HG02763 (cell line): Measurements from ENCODE around the gene MEI1.
A peak's percentile ranks its signal among the peaks of the same experiment; 100 is the strongest.
"Not testable (repeated sequence)": the region's sequence is repeated elsewhere in the genome, so short reads cannot be mapped to it uniquely, and the experiment has no call there.

ENCODE experiments used
- ATAC-seq: cut with Tn5 transposase; IDR thresholded peaks from one replicate; pipeline ENCODE4 v1.9.1; 2021; ENCODE audit warnings: mild to moderate bottlenecking, moderate library complexity; ENCODE audit not compliant: unreplicated experiment

Gene MEI1

DNA sequence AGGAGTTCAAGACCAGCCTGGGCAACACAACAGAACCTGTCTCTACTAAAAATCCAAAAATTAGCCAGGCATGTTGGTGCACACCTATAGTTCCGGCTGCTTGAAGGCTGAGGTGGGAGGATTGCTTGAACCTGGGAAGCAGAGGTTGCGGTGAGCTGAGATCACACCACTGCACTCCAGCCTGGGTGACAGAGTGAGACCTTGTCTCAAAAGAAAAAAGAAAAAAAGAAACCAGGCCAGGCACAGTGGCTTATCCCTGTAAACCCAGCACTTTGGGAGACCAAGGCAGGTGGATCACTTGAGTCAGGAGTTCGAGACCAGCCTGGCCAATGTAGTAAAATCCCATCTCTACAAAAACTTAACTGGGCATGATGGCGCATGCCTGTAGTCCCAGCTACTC lies 33.9 kb downstream of the MEI1 start:
- ATAC-seq, result not testable (repeated sequence)

DNA sequence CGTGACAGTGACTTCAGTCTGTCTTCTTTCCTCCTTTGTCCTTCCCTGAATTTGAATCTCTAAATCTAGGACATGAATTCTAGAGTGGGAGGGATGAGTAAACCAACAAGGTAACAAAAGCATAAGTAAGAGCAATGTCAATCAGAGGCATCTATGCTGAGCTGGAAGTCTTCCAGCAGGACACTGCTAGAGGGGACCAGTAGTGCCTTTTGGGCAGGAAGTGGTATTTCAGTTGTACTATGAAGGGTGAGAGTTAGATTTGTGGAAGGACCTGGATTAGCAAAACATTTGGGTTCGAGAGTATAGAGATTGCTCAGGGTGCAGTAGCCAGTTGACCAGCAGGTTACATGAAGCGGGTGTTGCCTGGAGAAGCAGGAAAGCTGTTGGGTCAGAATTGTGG lies 40.3 kb downstream of the MEI1 start:
- ATAC-seq, result no peak

DNA sequence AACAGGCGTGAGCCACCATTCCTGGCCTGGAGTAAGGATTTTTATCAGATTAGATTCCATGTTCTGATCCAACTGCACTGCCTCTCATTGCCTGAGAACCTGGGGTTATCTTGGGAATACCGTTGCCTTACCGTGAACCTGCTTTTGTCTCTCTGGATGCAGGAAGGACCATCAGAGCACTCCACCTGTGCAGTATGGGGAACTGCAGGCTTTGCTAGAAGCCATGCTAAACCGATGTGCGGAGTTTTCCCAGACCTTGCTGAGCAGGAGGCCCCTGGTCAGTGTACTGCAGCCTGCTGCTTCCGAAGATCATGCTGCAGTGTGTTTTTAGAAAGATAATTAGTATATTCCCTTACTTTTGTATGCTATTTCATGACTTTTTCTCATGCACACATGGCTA lies 43.6 kb downstream of the MEI1 start:
- no peak for ATAC-seq

DNA sequence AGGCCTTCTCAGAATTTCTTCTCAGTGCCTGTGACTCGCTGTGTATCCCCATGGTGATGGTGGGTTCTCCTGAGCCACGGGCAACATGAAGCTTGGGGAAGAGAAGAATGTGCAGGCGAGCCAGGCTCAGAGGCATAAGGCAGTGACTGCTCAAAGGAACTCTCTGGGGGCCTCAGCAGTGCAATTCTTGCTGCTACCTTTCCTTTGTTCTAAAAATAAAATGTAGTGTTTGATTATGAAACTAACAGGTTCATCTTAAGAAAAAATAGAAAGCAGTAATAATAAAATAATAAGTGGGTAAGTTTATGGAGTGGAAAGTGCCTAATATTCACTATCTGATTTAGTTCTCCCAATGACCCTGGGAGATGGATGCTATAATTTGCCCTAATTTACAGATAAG lies 46.7 kb downstream of the MEI1 start:
- ATAC-seq, result no peak

DNA sequence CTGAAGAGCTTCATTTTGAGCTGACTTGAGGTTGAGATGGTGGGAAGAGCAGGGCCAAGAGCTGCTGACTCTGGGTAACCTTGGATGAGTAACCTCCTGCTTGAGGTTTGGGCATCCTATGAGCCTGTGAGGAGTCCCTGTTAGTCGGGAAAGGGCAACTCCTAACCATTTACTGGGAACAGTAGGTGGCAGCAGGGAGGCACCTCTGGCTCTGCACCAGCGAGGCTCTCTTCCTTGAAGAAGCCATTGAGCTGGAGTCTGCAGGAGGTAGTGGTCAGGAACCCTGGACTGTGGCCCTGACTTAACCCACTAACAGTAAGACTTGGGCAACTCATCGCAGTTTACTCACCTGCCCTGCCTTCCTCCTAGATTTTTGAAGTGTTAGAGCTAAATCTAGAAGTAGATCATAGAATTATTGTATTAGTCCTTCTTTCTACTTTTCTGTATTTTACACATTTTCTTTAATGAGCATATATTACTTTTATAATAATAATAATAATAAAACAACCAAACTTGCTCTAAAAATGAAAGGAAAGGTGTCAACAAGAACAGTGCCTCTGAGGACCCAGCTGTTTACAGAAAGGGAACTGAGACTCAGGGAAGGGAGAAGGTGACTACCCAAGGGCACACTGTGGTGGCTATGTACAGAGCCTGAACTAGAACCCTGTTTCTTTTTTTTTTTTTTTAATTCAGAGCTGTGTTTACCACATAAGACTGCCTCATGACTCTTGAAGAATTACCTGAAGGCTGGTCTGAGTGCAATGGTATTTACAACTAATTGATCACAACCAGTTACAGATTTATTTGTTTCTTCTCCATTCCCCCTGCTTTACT lies 47.5 kb downstream of the MEI1 start:
- peak; percentile 60 for ATAC-seq

DNA sequence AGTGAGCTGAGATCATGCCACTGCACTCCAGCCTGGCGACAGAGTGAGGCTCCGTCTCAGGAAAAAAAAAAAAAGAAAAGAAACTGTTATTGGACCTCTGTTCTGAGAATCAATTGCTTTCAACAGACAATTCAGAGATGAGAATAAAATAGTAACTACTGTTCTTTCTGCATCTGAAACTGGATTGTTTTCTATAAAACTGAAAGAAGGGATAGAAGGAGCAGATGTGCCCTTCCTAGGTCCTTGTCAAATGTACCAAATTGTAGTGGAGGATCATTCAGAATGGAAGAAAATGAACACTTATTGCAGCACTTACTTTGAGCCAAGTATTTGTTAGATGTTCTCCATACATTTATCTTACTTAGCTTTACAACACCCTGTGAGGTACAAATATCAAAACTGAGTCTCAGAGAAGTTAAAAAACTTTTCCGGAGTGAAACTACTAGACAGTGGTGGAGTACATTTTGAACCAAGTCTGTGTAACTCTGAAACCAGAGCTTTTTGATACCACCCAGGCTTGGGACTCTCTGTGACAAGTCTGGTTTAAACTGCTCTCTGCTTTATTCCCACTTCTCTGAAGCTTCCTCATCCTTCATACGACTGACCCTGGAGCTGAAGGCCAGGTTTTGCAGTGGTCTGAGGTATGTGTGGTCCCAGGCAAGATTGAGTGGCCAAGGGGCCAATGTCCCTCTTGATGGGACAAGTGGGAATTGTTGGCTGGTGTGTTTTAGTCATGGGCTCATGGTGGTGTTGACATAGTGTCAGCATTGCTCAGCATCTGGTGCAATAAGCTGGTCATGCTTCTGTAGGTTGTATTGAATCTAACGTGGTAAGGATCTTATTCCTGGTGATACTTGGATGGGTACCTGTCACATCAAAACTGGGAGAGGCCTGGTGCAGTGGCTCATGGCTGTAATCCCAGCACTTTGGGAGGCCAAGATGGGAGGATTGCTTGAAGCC lies 53.0 kb downstream of the MEI1 start:
- no peak for ATAC-seq

DNA sequence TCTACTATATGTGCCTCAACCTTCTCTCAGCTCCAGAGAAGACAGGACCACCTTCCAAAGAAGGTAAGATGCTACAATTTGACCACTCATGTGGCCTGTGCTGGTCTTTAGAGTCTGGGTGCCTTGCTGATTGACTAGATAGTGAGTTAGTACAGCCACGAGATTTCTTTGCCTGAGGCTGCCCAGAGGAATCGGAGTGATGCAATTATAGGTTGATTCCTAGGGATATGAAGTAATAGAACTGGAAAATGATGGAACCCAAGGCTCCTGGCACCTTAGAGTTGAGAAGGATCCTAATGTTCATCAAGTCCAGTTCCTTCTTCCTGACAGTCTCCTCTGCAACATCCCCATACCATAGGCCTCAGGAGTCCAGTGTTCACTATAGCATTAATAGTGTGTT lies 54.7 kb downstream of the MEI1 start:
- ATAC-seq, result no peak

DNA sequence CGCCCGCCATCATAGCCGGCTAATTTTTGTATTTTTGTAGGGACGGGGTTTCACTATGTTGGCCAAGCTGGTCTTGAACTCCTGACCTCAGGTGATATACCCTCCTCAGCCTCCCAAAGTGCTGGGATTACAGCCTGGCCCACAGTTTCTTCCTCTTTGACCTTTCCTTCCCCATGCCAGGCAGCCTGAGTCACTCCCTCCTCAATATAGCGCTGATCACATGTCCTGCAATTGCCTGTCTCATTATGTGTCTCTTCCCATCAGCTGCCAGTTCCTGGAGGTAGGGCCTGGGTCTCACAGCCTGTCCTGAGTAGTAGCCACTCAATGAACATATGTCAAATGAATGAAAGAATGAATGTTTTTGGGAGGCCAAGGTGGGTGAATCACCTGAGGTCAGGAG lies 58.2 kb downstream of the MEI1 start:
- ATAC-seq, result no peak

DNA sequence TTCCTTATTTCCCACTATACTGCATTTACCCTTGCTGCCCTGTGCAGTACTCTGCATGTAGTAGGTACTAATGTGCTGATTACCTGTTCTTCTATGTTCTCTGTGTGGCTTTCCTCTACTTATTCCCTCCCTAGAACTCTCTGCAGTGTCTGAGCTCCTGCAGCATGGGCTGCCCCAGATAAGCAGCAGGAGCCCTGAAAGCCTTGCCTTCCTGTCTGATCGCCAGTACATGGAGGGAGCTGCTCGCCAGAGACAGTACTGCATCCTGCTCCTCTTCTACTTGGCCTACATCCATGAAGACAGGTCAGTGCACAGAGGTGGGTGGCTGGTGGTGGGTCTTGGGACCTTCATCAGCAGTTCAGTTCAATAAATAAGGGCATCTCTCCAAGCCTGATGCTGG lies 58.9 kb downstream of the MEI1 start:
- no peak for ATAC-seq

DNA sequence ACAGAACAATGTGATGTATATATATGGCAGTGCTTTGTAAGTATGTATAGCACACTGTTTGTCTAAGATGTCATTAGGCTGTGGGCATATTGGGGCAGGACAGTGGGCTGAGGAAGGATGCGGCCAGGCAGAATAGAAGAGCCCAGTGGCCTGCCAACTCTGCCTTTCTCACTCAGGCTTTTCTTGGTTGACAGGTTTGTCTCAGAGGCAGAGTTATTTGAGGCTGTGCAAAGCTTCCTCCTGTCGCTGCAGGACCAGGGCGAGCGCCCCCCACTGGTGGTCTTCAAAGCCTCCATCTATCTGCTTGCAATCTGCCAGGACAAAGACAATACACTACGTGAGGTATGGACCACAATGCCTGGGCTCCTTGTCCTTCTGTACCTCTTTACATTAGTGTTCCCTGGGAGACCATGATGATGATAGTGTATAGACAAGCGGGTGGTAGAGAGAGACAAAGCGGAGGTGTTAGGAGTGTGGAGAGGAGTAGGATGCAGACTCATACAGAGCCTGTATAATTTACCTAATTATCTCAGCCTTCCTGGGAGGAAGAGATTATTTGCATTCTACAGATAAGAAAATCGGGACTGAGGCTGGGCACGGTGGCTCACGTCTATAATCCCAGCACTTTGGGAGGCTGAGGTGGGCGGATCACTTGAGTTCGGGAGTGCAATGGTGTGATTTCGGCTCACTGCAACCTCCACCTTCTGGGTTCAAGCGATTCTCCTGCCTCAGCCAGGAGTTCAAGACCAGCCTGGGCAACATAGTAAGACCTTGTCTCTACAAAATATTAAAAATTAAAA lies 63.9 kb downstream of the MEI1 start:
- no peak for ATAC-seq

DNA sequence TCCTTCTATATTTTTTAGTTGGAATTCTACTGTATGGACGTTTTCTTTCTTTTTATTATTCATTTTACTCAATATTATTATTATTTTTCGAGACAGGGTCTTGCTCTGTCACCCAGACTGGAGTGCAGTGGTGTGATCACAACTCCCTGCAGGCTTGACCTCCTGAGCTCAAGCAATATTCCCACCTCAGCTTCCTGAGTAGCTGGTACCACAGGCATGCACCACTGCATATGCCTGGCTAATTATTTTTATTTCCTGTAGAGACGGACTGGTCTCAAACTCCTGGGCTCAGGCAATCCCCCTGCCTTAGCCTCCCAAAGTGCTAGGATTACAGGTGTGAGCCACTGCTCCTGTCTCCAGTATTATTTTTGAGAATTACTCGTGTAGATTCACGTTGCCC lies 67.2 kb downstream of the MEI1 start:
- ATAC-seq, result no peak

DNA sequence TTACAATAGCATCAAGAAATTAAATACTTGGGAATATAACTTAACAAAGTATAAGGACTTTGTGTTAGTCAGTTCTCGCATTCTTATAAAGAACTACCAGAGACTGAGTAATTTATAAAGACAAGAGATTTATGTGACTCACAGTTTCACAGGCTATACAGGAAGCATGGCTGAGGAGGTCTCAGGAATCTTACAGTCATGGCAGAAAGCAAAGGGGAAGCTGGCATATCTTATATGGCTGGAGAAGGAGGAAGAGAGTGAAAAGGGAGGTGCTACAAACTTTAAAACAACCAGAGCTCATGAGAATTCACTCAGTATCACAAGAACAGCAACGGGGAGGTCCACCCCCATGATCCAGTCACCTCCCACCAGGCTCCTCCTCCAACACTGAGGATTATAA lies 69.1 kb downstream of the MEI1 start:
- ATAC-seq, result no peak

DNA sequence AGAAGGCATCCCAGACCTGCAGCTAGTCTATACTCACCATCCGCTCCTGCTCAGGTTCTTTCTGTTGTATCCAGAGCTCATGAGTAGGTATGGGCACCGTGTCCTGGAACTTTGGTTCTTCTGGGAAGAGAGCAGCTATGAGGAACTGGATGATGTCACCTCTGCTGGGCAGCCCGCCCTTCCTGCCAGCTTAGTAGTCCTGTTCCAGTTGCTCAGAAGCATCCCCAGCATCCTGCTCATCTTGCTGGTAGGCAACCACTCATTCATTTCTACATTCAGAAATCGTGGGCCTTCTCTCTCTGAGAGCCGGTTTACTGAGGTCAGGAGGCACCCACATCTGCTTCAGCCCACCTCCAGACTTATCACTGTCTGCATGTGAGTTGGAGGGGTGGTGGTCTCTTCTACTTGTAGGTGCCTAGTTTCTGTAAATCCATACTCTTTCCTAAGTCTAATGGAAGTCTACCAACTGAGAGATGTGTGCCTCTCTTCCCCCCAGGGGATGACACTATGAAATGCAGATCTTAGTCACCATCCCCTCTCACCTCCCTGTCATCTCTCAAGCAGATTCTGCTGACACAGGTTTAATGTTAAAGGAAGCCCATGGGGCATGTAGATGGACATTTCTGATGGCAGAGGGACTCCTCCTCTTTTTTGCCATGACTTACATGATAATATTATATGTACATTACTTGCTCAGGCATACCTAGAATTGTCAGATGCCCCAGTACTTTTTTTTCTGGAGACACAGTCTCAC lies 71.6 kb downstream of the MEI1 start:
- no peak for ATAC-seq

DNA sequence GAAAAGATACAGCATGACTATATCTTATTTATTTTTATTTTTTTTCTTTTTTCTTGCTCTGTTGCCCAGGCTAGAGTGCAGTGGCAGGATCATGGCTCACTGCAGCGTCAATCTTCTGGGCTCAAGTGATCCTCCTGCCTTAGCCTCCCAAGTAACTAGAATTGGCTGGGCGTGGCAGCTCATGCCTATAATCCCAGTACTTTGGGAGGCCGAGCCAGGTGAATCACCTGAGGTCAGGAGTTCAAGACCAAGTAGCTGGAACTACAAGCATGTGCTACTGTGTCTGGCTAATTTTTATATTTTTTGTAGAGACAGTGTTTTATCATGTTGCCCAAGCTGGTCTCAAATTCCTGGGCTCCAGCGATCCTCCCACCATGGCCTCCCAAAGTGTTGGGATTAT lies 72.9 kb downstream of the MEI1 start:
- ATAC-seq, result no peak

DNA sequence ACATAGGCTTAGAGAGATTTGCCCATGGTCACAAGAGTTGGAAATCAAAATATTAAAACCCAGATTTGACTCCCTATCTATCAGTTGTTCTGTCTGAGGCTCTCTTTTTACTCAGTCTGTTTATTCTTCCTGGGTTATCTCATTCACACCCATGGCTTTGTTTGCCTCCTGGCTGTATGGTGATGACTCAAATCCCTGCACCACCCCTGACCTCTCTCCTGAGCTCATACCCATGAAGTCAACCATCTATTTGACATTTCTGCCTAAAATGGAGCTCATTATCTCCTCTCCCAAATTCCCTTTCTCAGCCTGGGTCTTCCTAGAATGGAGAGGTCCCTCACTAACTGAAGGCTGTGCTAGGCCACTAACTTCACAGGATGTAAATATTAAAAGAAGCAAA lies 73.3 kb downstream of the MEI1 start:
- no peak for ATAC-seq

DNA sequence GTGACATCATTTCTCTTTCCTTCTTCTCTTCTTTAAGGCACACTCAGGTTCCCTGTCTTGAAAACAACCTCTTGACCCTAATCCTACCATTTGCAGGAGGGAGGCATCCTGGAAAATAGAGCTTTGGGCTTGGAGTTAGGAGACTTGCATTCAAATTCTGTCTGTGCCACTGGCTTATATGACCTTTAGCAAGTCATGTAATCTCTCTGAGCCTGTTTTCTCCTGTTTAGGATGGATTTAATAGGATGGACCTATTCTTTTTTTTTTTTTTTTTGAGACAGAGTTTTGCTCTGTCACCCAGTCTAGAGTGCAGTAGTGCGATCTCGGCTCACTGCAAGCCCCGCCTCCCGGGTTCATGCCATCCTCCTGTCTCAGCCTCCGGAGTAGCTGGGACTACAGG lies 76.0 kb downstream of the MEI1 start:
- no peak for ATAC-seq

DNA sequence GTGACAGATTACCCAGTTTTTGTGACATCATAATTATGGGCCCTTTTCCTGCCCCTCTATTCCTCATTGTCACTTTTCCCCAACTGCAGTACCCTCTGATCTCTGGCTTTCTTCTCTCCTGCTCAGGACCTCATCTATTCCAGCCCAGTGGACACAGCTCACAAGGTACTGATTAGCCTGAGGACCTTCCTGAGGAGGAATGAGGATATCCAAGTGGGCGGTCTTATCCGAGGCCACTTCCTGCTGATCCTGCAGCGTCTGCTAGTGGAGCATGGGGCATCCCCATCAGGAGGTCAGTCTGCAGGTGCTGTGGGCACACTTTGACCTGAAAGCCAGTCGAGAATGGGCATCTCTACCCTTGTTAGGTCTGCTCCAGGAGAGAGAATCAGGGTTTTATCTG lies 76.7 kb downstream of the MEI1 start:
- no peak for ATAC-seq

DNA sequence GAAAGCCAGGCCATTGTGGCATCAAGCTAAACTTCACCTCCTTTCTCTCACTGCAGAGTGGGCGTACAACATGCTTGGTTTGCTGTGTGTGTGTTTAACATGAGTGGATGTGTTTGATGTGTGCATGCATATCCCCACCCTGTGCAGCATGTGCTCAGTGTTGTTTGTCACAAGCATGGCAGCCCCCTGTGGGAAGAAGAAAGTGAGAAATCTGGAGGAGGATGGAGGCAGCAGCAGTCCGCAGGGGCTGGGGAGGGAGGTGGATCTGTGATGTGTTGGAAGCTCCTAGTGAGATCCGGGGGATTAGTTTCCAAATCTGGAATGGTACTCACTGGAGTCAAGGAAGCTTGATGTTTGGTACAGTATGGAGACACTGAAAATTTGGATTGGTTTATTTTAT lies 77.1 kb downstream of the MEI1 start:
- ATAC-seq, result no peak

DNA sequence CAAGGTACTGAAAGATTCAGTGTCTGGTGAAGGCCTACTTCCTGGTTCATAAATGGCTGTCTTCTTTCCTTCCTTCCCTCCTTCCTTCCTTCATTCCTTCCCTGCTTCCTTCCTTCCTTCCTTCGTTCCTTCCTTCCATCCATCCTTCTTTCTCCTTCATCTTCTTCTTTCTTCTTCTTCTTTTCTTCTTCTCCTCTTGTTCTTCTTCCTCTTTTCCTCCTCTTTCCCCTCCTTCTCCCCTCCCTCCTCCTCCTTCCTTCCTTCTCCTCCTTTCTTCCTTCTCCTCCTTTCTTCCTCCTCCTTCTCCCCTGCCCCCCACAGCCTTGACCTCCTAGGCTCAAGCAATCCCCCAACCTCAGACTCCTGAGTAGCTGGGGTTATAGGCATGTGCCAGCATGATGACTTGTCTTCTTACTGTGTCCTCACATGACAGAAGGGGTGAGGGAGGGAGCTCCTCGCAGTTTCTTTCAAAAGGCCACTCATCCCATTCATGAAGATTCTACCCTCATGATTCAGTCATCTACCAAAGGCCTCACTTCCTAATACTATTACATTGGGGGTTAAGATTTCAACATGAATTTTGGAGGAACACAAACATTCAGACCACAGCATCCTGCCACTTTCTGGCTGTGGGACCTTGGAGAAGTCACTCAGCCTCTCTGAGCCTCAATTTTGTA lies 78.6 kb downstream of the MEI1 start:
- no peak for ATAC-seq

DNA sequence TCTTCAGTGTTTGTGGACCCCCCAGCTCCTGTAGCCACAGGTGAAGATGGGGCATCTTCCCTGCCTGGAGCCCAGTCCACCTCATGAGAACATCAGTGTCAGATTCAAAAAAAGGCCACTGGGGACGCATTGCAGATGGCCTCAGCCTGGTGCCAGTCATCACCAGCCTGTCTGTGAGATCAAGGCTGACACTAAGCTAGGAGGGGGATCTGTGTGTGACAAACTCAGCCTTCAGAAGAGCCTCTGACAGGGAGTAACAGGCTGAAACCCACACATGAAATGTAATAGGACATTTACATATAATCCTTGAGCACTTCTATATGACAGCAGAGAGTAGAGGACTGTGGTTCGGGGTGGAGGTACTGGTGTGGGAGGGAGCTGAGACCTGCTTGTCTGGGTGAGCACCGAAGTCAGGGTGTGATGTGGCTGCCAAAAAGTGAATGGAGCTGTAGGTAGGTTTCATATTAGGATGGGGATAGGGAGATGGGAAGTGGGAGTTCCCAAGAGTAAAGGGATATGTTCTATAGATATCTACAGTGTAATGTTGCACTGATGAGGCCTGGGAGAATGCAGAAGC lies 80.7 kb downstream of the MEI1 start:
- ATAC-seq, result no peak
